ENCODE data around the gene EFNA5. TPM values are rescaled to one million over a fixed set of nuclear protein-coding genes. Genes with fewer than 3 reads are reported as not detected.
"Not testable (repeated sequence)": the region's sequence is repeated elsewhere in the genome, so short reads cannot be mapped to it uniquely, and the experiment has no call there.

Gene EFNA5
- total and polyA plus RNA-seq, 2 donors: 1.7 to 3.6 TPM

DNA sequence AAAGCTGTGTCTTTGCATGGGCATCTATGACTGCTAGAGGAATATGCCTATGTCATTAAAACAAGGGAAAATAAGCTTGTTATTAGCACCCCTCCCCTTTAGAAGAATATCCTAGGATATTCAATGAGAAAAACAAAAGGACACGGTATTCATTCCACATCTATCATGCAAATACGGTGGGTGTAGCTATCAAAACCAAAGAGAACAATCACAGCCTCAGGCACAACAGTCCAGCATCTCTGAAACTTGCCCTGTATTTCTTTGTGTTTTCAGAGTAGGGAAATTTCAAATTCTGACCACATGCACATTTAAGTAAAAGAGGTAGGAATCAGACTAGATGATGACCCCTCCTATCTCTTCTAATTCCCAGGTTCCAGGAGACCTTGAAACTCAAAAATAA, 209.9 kb downstream of the EFNA5 start:
- WGBS: 91% methylated on average over 2 of the region's 2 CpGs
- H3K27me3 ChIP-seq (ENCODE audit: control insufficient read depth in 2 of 2, insufficient read depth in 1 of 2, low read length in 1 of 2): no peaks in the 10 kb centered on the region
- H3K4me1 ChIP-seq (ENCODE audit: control insufficient read depth in 2 of 2, insufficient read depth in 2 of 2, low read length in 2 of 2): peaks cover 0 to 9% of the 10 kb centered on the region in 2 donors
- H3K9me3 ChIP-seq (ENCODE audit: control insufficient read depth in 2 of 2, insufficient read depth in 1 of 2, low read length in 1 of 2): no peaks in the 10 kb centered on the region
- no peaks in the 10 kb centered on the region for H3K36me3 ChIP-seq (ENCODE audit: control insufficient read depth in 2 of 2, insufficient read depth in 2 of 2, low read length in 1 of 2)
- H3K27ac ChIP-seq (ENCODE audit: low read depth in 1 of 2, low read length in 1 of 2): no peak overlapping the region
- no peak overlapping the region for H3K4me3 ChIP-seq (ENCODE audit: low read length in 2 of 2)
- no peak for DNase-seq (ENCODE audit: low read depth in 6 of 9, low spot score in 9 of 9)

DNA sequence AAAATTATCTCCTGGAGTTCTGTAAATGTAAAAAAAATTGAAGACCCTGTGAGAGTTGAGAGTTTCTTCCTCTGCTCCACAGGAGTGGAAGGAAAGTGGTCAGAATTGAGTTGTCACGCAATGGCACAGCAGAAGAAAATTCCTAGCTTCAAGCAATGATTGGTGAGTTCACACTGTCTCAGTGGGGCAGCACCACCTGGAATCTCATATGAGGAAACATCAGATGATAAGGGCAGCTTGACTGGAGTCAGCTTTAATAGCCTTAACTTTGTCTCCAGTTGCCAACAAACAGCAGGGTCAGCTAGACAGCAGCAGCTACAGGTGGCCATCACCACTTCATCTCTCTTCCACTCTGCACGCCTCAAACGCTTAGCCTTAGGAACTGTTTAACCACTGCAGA, 211.1 kb downstream of the EFNA5 start:
- WGBS: 98% methylated on average over 3 of the region's 3 CpGs
- Histone ChIP-seq H3K27me3 (ENCODE audit: control insufficient read depth in 2 of 2, insufficient read depth in 1 of 2, low read length in 1 of 2) (no peaks in the 10 kb centered on the region), H3K36me3 (ENCODE audit: control insufficient read depth in 2 of 2, insufficient read depth in 2 of 2, low read length in 1 of 2) (no peaks in the 10 kb centered on the region), H3K27ac (ENCODE audit: low read depth in 1 of 2, low read length in 1 of 2) (no peak overlapping the region), H3K4me3 (ENCODE audit: low read length in 2 of 2) (no peak overlapping the region), H3K9me3 (ENCODE audit: control insufficient read depth in 2 of 2, insufficient read depth in 1 of 2, low read length in 1 of 2) (no peaks in the 10 kb centered on the region), H3K4me1 (ENCODE audit: control insufficient read depth in 2 of 2, insufficient read depth in 2 of 2, low read length in 2 of 2) (peaks cover 0 to 7% of the 10 kb centered on the region in 2 donors)
- DNase-seq (ENCODE audit: low read depth in 6 of 9, low spot score in 9 of 9): no peak

DNA sequence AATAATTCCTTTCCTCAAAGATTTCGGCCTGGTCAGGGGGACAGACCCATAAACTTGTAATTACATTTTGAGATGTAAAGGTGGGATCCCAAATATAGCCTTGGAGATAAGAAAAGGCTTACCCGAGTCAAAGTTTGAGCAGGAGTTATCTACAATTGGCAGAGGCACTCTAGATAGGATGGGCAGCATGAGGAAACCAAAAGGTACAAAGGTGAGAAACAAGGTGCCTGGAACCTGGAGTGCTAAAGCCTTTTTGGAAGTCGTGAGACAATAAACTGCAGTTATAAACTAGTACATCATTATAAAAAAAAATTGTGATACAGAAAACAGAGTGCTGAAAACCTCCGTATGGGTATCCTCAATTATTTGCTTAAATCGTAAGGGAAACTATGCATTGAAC, 212.4 kb downstream of the EFNA5 start:
- no peaks in the 10 kb centered on the region for H3K36me3 ChIP-seq (ENCODE audit: control insufficient read depth in 2 of 2, insufficient read depth in 2 of 2, low read length in 1 of 2)
- H3K4me1 ChIP-seq (ENCODE audit: control insufficient read depth in 2 of 2, insufficient read depth in 2 of 2, low read length in 2 of 2): peaks cover 0 to 6% of the 10 kb centered on the region in 2 donors
- H3K27ac ChIP-seq (ENCODE audit: low read depth in 1 of 2, low read length in 1 of 2): no peak overlapping the region
- H3K9me3 ChIP-seq (ENCODE audit: control insufficient read depth in 2 of 2, insufficient read depth in 1 of 2, low read length in 1 of 2): no peaks in the 10 kb centered on the region
- no peak for DNase-seq (ENCODE audit: low read depth in 6 of 9, low spot score in 9 of 9)
- 93% methylated on average over 5 of the region's 5 CpGs for WGBS
- H3K4me3 ChIP-seq (ENCODE audit: low read length in 2 of 2): no peak overlapping the region
- H3K27me3 ChIP-seq (ENCODE audit: control insufficient read depth in 2 of 2, insufficient read depth in 1 of 2, low read length in 1 of 2): no peaks in the 10 kb centered on the region

DNA sequence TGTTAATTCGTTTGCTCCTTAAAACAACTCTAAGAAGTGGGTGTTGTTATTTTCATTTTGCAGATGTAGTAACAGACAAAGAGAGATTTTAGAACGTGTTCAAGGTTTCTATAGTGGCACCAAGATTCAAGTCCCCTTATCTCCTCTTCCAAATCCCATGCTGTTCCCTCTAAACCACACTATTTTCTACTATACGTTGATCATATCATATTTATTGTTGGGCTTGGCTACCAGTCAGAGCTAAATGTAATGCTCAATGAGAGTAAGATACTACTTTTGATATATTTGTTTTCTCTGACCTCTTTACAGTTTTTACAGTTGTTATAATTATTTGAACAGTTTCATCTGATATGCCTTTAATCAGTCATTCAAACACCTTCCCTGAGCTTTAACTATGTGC, 212.9 kb downstream of the EFNA5 start:
- H3K9me3 ChIP-seq (ENCODE audit: control insufficient read depth in 2 of 2, insufficient read depth in 1 of 2, low read length in 1 of 2): no peaks in the 10 kb centered on the region
- H3K27me3 ChIP-seq (ENCODE audit: control insufficient read depth in 2 of 2, insufficient read depth in 1 of 2, low read length in 1 of 2): no peaks in the 10 kb centered on the region
- no peak for DNase-seq (ENCODE audit: low read depth in 6 of 9, low spot score in 9 of 9)
- no peak overlapping the region for H3K4me3 ChIP-seq (ENCODE audit: low read length in 2 of 2)
- H3K27ac ChIP-seq (ENCODE audit: low read depth in 1 of 2, low read length in 1 of 2): no peak overlapping the region
- WGBS: 81% methylated on average over 3 of the region's 3 CpGs
- H3K36me3 ChIP-seq (ENCODE audit: control insufficient read depth in 2 of 2, insufficient read depth in 2 of 2, low read length in 1 of 2): no peaks in the 10 kb centered on the region
- H3K4me1 ChIP-seq (ENCODE audit: control insufficient read depth in 2 of 2, insufficient read depth in 2 of 2, low read length in 2 of 2): peaks cover 0 to 6% of the 10 kb centered on the region in 2 donors

DNA sequence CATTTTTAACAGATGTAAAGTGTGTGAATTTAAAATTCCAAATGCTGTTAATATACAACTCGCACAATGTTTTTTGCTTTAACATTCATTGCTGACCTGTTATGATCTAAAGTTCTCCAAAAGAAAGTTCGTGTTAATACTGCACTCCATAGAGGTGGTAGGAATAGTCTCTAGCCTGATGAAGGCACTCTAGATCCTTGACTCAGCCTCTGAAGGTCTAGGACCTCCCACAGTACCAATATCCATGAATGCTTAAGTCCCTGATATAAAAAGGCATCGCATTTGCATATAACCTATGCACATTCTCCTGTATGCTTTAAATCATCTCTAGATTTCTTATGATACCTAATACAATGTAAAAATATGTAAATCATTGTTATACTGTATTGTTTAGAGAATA, 213.6 kb downstream of the EFNA5 start:
- Histone ChIP-seq H3K4me3 (ENCODE audit: low read length in 2 of 2) (no peak overlapping the region), H3K36me3 (ENCODE audit: control insufficient read depth in 2 of 2, insufficient read depth in 2 of 2, low read length in 1 of 2) (no peaks in the 10 kb centered on the region), H3K9me3 (ENCODE audit: control insufficient read depth in 2 of 2, insufficient read depth in 1 of 2, low read length in 1 of 2) (no peaks in the 10 kb centered on the region), H3K27me3 (ENCODE audit: control insufficient read depth in 2 of 2, insufficient read depth in 1 of 2, low read length in 1 of 2) (no peaks in the 10 kb centered on the region), H3K4me1 (ENCODE audit: control insufficient read depth in 2 of 2, insufficient read depth in 2 of 2, low read length in 2 of 2) (peaks cover 0 to 6% of the 10 kb centered on the region in 2 donors), H3K27ac (ENCODE audit: low read depth in 1 of 2, low read length in 1 of 2) (no peak overlapping the region)
- over 99% methylated on average over 3 of the region's 3 CpGs for WGBS
- DNase-seq (ENCODE audit: low read depth in 6 of 9, low spot score in 9 of 9): no peak

- DNase-seq (ENCODE audit: low read depth in 6 of 9, low spot score in 9 of 9): peak in 1 of 9 donors; percentile 17
- no peak overlapping the region for H3K4me3 ChIP-seq (ENCODE audit: low read length in 2 of 2)
- H3K4me1 ChIP-seq (ENCODE audit: control insufficient read depth in 2 of 2, insufficient read depth in 2 of 2, low read length in 2 of 2): peaks cover 0 to 6% of the 10 kb centered on the region in 2 donors
- no peaks in the 10 kb centered on the region for H3K9me3 ChIP-seq (ENCODE audit: control insufficient read depth in 2 of 2, insufficient read depth in 1 of 2, low read length in 1 of 2)
- no peaks in the 10 kb centered on the region for H3K27me3 ChIP-seq (ENCODE audit: control insufficient read depth in 2 of 2, insufficient read depth in 1 of 2, low read length in 1 of 2)
- H3K27ac ChIP-seq (ENCODE audit: low read depth in 1 of 2, low read length in 1 of 2): peak overlapping the region in 1 of 2 donors; percentile 33
- H3K36me3 ChIP-seq (ENCODE audit: control insufficient read depth in 2 of 2, insufficient read depth in 2 of 2, low read length in 1 of 2): no peaks in the 10 kb centered on the region
Observed at GRCh38 chr5:107456281-107456715, 214.4 kb downstream of the EFNA5 start.

DNA sequence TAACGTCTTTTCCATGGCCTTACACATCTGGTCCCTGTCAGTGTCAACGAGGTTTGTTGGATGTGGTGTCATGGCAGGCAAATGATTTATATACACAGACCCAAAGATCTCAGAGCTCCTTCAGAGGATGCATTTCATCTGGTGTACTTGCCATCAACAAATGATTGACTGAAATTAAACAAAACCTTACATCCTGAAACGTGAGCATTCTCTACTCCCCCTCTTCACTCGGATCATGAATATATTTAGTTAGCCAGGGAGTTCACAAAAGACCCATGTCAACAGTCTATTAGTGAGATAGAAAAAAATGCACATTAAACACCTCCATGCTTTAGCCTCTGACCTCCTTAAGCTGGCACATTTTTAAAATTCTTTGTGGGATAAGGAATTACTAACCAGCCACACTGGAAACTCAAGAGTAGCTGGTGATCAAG, 215.6 kb downstream of the EFNA5 start:
- no peak for DNase-seq (ENCODE audit: low read depth in 6 of 9, low spot score in 9 of 9)
- no peaks in the 10 kb centered on the region for H3K27me3 ChIP-seq (ENCODE audit: control insufficient read depth in 2 of 2, insufficient read depth in 1 of 2, low read length in 1 of 2)
- H3K36me3 ChIP-seq (ENCODE audit: control insufficient read depth in 2 of 2, insufficient read depth in 2 of 2, low read length in 1 of 2): no peaks in the 10 kb centered on the region
- H3K27ac ChIP-seq (ENCODE audit: low read depth in 1 of 2, low read length in 1 of 2): no peak overlapping the region
- 86% methylated on average over 4 of the region's 4 CpGs for WGBS
- H3K4me3 ChIP-seq (ENCODE audit: low read length in 2 of 2): no peak overlapping the region
- no peaks in the 10 kb centered on the region for H3K9me3 ChIP-seq (ENCODE audit: control insufficient read depth in 2 of 2, insufficient read depth in 1 of 2, low read length in 1 of 2)
- H3K4me1 ChIP-seq (ENCODE audit: control insufficient read depth in 2 of 2, insufficient read depth in 2 of 2, low read length in 2 of 2): peaks cover 0 to 6% of the 10 kb centered on the region in 2 donors

DNA sequence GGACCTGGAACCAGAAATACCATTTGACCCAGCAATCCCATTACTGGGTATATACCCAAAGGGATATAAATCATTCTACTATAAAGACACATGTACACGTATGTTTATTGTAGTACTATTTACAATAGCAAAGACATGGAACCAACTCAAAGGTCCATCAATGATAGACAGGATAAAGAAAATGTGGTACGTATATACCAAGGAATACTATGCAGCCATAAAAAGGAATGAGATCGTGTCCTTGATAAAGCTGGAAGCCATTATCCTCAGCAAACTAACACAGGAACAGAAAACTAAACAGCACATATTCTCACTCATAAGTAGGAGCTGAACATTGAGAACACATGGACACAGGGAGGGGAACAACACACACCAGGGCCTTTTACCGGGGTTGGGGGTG, 218.9 kb downstream of the EFNA5 start:
- H3K9me3 ChIP-seq (ENCODE audit: control insufficient read depth in 2 of 2, insufficient read depth in 1 of 2, low read length in 1 of 2); H3K27ac ChIP-seq (ENCODE audit: low read depth in 1 of 2, low read length in 1 of 2); H3K36me3 ChIP-seq (ENCODE audit: control insufficient read depth in 2 of 2, insufficient read depth in 2 of 2, low read length in 1 of 2); H3K4me1 ChIP-seq (ENCODE audit: control insufficient read depth in 2 of 2, insufficient read depth in 2 of 2, low read length in 2 of 2); H3K27me3 ChIP-seq (ENCODE audit: control insufficient read depth in 2 of 2, insufficient read depth in 1 of 2, low read length in 1 of 2); H3K4me3 ChIP-seq (ENCODE audit: low read length in 2 of 2); DNase-seq (ENCODE audit: low read depth in 6 of 9, low spot score in 9 of 9): not testable (repeated sequence)
- 99% methylated on average over 4 of the region's 4 CpGs for WGBS

DNA sequence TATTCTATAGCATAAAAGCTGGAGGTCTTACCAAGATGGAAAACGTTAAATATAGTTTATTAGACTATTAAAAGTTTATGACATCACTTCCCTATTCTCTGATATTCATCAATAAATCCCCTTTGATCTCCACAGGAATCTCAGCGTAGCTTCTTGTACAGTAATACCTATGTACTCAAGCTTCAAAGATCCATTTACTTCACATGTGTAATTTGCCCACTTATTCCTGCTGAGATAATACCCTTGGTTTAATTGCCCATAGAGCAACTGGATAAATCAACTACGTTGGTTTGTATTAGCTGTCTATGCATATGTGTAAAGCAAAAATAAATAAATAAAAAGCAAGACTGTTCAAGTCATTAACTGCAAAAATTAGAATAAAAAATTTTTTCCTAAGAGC, 219.7 kb downstream of the EFNA5 start:
- no peaks in the 10 kb centered on the region for H3K36me3 ChIP-seq (ENCODE audit: control insufficient read depth in 2 of 2, insufficient read depth in 2 of 2, low read length in 1 of 2)
- no peak overlapping the region for H3K27ac ChIP-seq (ENCODE audit: low read depth in 1 of 2, low read length in 1 of 2)
- H3K4me3 ChIP-seq (ENCODE audit: low read length in 2 of 2): no peak overlapping the region
- 91% methylated on average over 3 of the region's 3 CpGs for WGBS
- no peaks in the 10 kb centered on the region for H3K27me3 ChIP-seq (ENCODE audit: control insufficient read depth in 2 of 2, insufficient read depth in 1 of 2, low read length in 1 of 2)
- no peaks in the 10 kb centered on the region for H3K9me3 ChIP-seq (ENCODE audit: control insufficient read depth in 2 of 2, insufficient read depth in 1 of 2, low read length in 1 of 2)
- no peak for DNase-seq (ENCODE audit: low read depth in 6 of 9, low spot score in 9 of 9)
- peaks cover 0 to 1% of the 10 kb centered on the region in 2 donors for H3K4me1 ChIP-seq (ENCODE audit: control insufficient read depth in 2 of 2, insufficient read depth in 2 of 2, low read length in 2 of 2)

GRCh38 chr5:107450531-107450930, 220.2 kb downstream of the EFNA5 start:
- Histone ChIP-seq H3K27ac (ENCODE audit: low read depth in 1 of 2, low read length in 1 of 2) (no peak overlapping the region), H3K4me3 (ENCODE audit: low read length in 2 of 2) (no peak overlapping the region), H3K4me1 (ENCODE audit: control insufficient read depth in 2 of 2, insufficient read depth in 2 of 2, low read length in 2 of 2) (no peaks in the 10 kb centered on the region), H3K9me3 (ENCODE audit: control insufficient read depth in 2 of 2, insufficient read depth in 1 of 2, low read length in 1 of 2) (no peaks in the 10 kb centered on the region), H3K36me3 (ENCODE audit: control insufficient read depth in 2 of 2, insufficient read depth in 2 of 2, low read length in 1 of 2) (no peaks in the 10 kb centered on the region), H3K27me3 (ENCODE audit: control insufficient read depth in 2 of 2, insufficient read depth in 1 of 2, low read length in 1 of 2) (no peaks in the 10 kb centered on the region)
- 97% methylated on average over 3 of the region's 3 CpGs for WGBS
- DNase-seq (ENCODE audit: low read depth in 6 of 9, low spot score in 9 of 9): no peak
